WERI-Rb-1 (cell line): ENCODE data around the gene TAP2.

Source experiments
- DNase-seq: peaks from one replicate; pipeline ENCODE4 v3.0.0-alpha.2; 2020
- H3K27ac ChIP-seq: fragments of 250-450 bp; sonication (Bioruptor Pico); 2 replicates; pipeline ENCODE4 v1.5.1; 2020; ENCODE audit warnings: mild to moderate bottlenecking, moderate library complexity
- H3K27me3 ChIP-seq: fragments of 250-450 bp; sonication (Bioruptor Pico); 2 replicates; pipeline ENCODE4 v1.5.1; 2021; ENCODE audit warnings: mild to moderate bottlenecking, low read depth, moderate library complexity; ENCODE audit not compliant: insufficient read depth, severe bottlenecking
- H3K36me3 ChIP-seq: fragments of 250-450 bp; sonication (Bioruptor Pico); 2 replicates; pipeline ENCODE4 v1.5.1; 2020; ENCODE audit warnings: mild to moderate bottlenecking, moderate library complexity
- H3K4me3 ChIP-seq: 2 replicates; pipeline ENCODE4 v1.5.1; 2011; ENCODE audit warnings: low read depth, mild to moderate bottlenecking, control low read depth, low read length
- H3K9me3 ChIP-seq: fragments of 250-450 bp; sonication (Bioruptor Pico); 2 replicates; pipeline ENCODE4 v1.5.1; 2021; ENCODE audit warnings: mild to moderate bottlenecking, moderate library complexity; ENCODE audit not compliant: severe bottlenecking
- TF ChIP-seq, protein P1 (sequence below): IDR thresholded peaks from 2 replicates; pipeline ENCODE4 v1.5.1; 2011; ENCODE audit warnings: low read depth, mild to moderate bottlenecking, control low read depth, inconsistent platforms, low read length

The TAP2 gene

DNA sequence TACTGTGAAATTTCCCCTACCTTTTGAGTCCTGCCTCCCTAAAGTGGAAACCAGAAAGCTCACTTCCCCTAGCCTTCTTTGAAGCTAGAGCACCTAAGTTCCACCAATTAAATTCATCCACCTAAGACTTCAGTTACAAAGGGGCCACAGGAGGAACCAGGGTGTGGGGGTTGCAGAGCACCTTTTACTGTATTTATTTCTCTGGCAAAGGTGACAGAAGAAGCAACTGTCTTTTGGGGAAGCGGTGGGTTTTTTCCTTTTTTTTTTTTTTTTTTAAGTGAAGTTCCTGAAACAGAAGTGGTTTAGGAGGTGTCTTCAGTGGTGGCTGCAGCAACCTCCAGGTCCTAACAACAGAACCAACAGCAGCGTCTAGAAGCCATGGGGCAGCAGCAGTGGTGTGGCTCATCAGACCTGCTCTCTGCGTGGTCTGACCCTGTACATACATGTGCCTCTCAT is 28.5 kb upstream of the TAP2 start:
- Histone ChIP-seq H3K27ac (no peak overlapping the region), H3K4me3 (no peak overlapping the region)
- DNase-seq: no peak

DNA sequence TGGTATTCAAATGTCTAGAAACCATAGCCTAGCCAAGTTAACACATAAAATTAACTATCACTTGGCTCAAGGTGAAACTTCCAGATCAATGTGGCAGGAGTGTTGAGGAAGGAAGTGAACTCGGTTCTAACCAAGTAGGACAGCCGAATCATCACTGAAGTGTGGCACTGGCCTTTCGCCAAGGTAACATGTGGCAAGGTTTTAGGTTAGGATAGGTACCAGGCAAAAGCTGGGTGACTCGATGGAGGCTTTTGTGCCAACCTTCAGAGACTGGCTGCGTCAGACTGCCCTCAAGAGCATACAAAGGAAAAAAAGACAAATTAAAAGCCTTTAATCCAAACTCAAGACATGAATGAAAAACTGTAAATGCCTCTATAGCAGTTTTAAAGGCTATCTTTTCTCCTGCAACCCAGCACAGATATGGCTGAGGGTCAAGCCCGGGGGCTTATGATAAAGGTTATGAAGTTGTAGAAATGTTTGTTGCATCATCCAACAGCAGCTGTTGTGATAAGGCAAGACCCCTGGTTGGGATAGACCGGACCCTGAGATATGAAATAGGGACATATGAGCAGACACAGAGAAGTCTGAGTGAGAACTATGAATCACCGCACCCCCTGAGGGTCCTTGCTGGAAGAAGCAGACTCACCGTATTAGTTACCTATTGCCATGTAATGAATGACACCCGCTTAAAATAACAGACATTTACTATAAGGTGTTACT is 27.3 kb upstream of the TAP2 start:
- no peak for DNase-seq
- no peaks in the 10 kb centered on the region for H3K36me3 ChIP-seq
- TF ChIP-seq, protein P1, sequence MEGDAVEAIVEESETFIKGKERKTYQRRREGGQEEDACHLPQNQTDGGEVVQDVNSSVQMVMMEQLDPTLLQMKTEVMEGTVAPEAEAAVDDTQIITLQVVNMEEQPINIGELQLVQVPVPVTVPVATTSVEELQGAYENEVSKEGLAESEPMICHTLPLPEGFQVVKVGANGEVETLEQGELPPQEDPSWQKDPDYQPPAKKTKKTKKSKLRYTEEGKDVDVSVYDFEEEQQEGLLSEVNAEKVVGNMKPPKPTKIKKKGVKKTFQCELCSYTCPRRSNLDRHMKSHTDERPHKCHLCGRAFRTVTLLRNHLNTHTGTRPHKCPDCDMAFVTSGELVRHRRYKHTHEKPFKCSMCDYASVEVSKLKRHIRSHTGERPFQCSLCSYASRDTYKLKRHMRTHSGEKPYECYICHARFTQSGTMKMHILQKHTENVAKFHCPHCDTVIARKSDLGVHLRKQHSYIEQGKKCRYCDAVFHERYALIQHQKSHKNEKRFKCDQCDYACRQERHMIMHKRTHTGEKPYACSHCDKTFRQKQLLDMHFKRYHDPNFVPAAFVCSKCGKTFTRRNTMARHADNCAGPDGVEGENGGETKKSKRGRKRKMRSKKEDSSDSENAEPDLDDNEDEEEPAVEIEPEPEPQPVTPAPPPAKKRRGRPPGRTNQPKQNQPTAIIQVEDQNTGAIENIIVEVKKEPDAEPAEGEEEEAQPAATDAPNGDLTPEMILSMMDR: no peak
- peaks cover 56% of the 10 kb centered on the region for H3K27me3 ChIP-seq
- no peak overlapping the region for H3K4me3 ChIP-seq
- H3K27ac ChIP-seq: no peak overlapping the region
- H3K9me3 ChIP-seq: no peaks in the 10 kb centered on the region

More for the DNA sequence above, 28.5 kb upstream of the TAP2 start:
- TF ChIP-seq, protein P1: no peak
- H3K36me3 ChIP-seq: no peaks in the 10 kb centered on the region
- H3K9me3 ChIP-seq: no peaks in the 10 kb centered on the region
- H3K27me3 ChIP-seq: peaks cover 56% of the 10 kb centered on the region

DNA sequence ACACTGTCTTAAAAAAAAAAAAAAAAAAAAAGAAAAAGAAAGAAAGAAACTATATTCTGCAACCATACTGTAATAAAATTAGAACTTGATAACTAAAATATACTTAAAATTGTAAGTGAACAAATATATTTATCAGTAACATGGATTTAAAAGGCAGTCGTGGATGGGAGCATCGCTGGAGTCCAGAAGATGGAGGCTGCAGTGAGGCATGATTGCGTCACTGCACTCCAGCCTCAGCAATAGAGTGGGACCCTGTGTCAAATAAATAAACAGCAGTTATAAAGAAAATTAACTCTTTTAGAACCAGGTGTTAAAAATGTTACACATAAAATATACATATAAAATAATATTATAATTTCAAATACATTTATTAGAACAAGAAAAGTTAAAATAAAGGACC is 24.2 kb upstream of the TAP2 start:
- Histone ChIP-seq H3K4me3 (no peak overlapping the region), H3K27ac (no peak overlapping the region), H3K27me3 (peaks cover 58% of the 10 kb centered on the region), H3K36me3 (no peaks in the 10 kb centered on the region), H3K9me3 (no peaks in the 10 kb centered on the region)
- TF ChIP-seq, protein P1: no peak
- no peak for DNase-seq

DNA sequence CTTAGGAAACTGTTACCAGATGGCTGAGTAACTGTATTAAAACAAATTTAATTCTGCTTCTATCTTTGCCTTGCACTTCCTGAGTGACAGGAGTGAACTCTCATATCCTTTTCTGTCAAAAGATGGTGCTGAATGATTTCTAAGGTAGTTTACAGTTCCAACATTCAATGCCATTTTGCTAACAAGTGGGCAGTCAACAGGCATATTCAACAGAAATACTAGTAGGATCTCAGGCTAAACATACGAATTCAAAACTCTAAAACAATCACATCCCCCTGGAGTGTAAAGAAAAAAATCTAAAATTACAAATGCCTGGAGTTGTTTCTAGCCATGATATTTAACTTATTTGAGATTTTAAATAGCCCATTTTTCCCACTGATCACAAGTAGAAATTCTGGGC is 22.1 kb upstream of the TAP2 start:
- H3K4me3 ChIP-seq: no peak overlapping the region
- H3K36me3 ChIP-seq: no peaks in the 10 kb centered on the region
- DNase-seq: no peak
- peaks cover 53% of the 10 kb centered on the region for H3K27me3 ChIP-seq
- no peaks in the 10 kb centered on the region for H3K9me3 ChIP-seq
- TF ChIP-seq, protein P1: no peak
- no peak overlapping the region for H3K27ac ChIP-seq

DNA sequence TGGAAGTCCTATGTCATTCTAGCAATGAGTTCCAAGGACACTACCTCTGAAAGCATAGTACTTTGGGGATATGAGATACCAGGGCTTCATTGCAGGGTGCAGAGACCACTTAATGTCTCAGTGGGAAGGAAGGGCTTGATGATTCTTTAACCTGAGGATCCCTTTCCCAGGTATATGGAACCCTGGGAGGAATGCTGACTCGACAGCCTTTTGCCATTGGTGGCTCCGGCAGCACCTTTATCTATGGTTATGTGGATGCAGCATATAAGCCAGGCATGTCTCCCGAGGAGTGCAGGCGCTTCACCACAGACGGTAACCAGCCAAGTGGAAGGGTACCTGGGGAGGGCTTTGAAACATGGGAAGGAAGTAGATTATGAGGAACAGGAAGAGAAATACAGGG is 19.7 kb upstream of the TAP2 start:
- TF ChIP-seq, protein P1: no peak
- Histone ChIP-seq H3K27me3 (peaks cover 58% of the 10 kb centered on the region), H3K27ac (no peak overlapping the region), H3K36me3 (no peaks in the 10 kb centered on the region), H3K9me3 (no peaks in the 10 kb centered on the region), H3K4me3 (no peak overlapping the region)
- DNase-seq: no peak
